HepG2 (cell line): Measurements from ENCODE around the gene SHFL. TPM values are rescaled to one million over a fixed set of nuclear protein-coding genes. Genes with fewer than 3 reads are reported as not detected.
A peak's percentile ranks its signal among the peaks of the same experiment; 100 is the strongest.

Source experiments
- AGO1 ChIP-seq: fragments of 200-400 bp; formaldehyde crosslinking; IDR thresholded peaks from 2 replicates; pipeline ENCODE4 v1.6.1; 2017; ENCODE audit warnings: mild to moderate bottlenecking, low read depth, low read length, moderate library complexity; ENCODE audit not compliant: poor library complexity, severe bottlenecking
- ARNT2 ChIP-seq: sonication (generic); formaldehyde crosslinking; IDR thresholded peaks from 2 replicates; pipeline ENCODE4 v1.8.0; 2022; ENCODE audit warnings: mild to moderate bottlenecking, low read depth, missing genetic modification reagents, moderate library complexity
- CCDC6 ChIP-seq: sonication (generic); formaldehyde crosslinking; IDR thresholded peaks from 2 replicates; pipeline ENCODE4 v1.8.1; 2022; ENCODE audit warnings: mild to moderate bottlenecking, missing genetic modification reagents, moderate library complexity
- ELF4 ChIP-seq: sonication (generic); formaldehyde crosslinking; IDR thresholded peaks from 2 replicates; pipeline ENCODE4 v1.5.0; 2020; ENCODE audit warnings: missing genetic modification reagents, mild to moderate bottlenecking, moderate library complexity, borderline replicate concordance
- FOSL2 ChIP-seq: sonication (generic); formaldehyde crosslinking; IDR thresholded peaks from 2 replicates; pipeline ENCODE4 v1.4.0; 2020; ENCODE audit warnings: missing genetic modification reagents
- FOXK2 ChIP-seq: fragments of 450-650 bp; IDR thresholded peaks from 2 replicates; pipeline ENCODE4 v1.6.1; 2016
- HHEX ChIP-seq: IDR thresholded peaks from 2 replicates; pipeline ENCODE4 v1.6.1; 2016; ENCODE audit warnings: control low read depth
- HNRNPK ChIP-seq: fragments of 200-400 bp; formaldehyde crosslinking; IDR thresholded peaks from 2 replicates; pipeline ENCODE4 v1.6.1; 2018; ENCODE audit warnings: low read length, low read depth, moderate library complexity, mild to moderate bottlenecking; ENCODE audit not compliant: poor library complexity, severe bottlenecking
- IRF2 ChIP-seq: IDR thresholded peaks from 2 replicates; pipeline ENCODE4 v1.6.1; 2018; ENCODE audit warnings: missing genetic modification reagents, missing compliant biosample characterization
- JUNB ChIP-seq: sonication (generic); formaldehyde crosslinking; IDR thresholded peaks from 2 replicates; pipeline ENCODE4 v1.8.0; 2022; ENCODE audit warnings: missing genetic modification reagents, mild to moderate bottlenecking, borderline replicate concordance
- KLF16 ChIP-seq, 2 experiments: sonication (generic) in 1 of 2; formaldehyde crosslinking in 1 of 2; IDR thresholded peaks; 2 replicates each; pipeline versions ENCODE4 v1.6.1 to v1.8.0; 2016 to 2023; ENCODE audit warnings: missing genetic modification reagents in 2 of 2, missing compliant biosample characterization in 1 of 2
- MTA1 ChIP-seq: sonication (generic); formaldehyde crosslinking; IDR thresholded peaks from 2 replicates; pipeline ENCODE4 v1.4.0; 2020; ENCODE audit warnings: missing genetic modification reagents, mild to moderate bottlenecking, borderline replicate concordance
- NKX3-1 ChIP-seq: sonication (generic); formaldehyde crosslinking; IDR thresholded peaks from 2 replicates; pipeline ENCODE4 v1.5.0; 2020; ENCODE audit warnings: missing genetic modification reagents
- POLR2G ChIP-seq: fragments of 200-400 bp; formaldehyde crosslinking; IDR thresholded peaks from 2 replicates; pipeline ENCODE4 v1.6.1; 2018; ENCODE audit warnings: mild to moderate bottlenecking, low read depth, low read length, moderate library complexity
- PRMT3 ChIP-seq: sonication (generic); formaldehyde crosslinking; IDR thresholded peaks from 2 replicates; pipeline ENCODE4 v1.8.1; 2022; ENCODE audit warnings: low read depth, mild to moderate bottlenecking, moderate library complexity, missing genetic modification reagents, borderline replicate concordance
- RFX1 ChIP-seq: fragments of 450-650 bp; IDR thresholded peaks from 2 replicates; pipeline ENCODE4 v1.6.1; 2017
- TSC22D2 ChIP-seq: sonication (generic); formaldehyde crosslinking; IDR thresholded peaks from 2 replicates; pipeline ENCODE4 v1.5.1; 2020; ENCODE audit warnings: missing genetic modification reagents, mild to moderate bottlenecking, borderline replicate concordance
- ZFP90 ChIP-seq: sonication (generic); formaldehyde crosslinking; IDR thresholded peaks from 2 replicates; pipeline ENCODE4 v1.8.0; 2022; ENCODE audit warnings: missing genetic modification reagents, mild to moderate bottlenecking, inconsistent platforms, borderline replicate concordance
- ZKSCAN8 ChIP-seq: IDR thresholded peaks from 2 replicates; pipeline ENCODE4 v1.6.1; 2016; ENCODE audit warnings: borderline replicate concordance, missing genetic modification reagents, missing compliant biosample characterization
- ZNF329 ChIP-seq: sonication (generic); formaldehyde crosslinking; IDR thresholded peaks from 2 replicates; pipeline ENCODE4 v1.9.0; 2021; ENCODE audit warnings: low read depth, mild to moderate bottlenecking, missing genetic modification reagents
- ZNF496 ChIP-seq: sonication (generic); formaldehyde crosslinking; IDR thresholded peaks from 2 replicates; pipeline ENCODE4 v1.8.1; 2023; ENCODE audit warnings: mild to moderate bottlenecking, moderate library complexity, missing genetic modification reagents; ENCODE audit not compliant: insufficient replicate concordance
- ZNF672 ChIP-seq: sonication (generic); formaldehyde crosslinking; IDR thresholded peaks from 2 replicates; pipeline ENCODE4 v1.8.1; 2022; ENCODE audit warnings: missing genetic modification reagents
- ZNF737 ChIP-seq: sonication (generic); formaldehyde crosslinking; IDR thresholded peaks from 2 replicates; pipeline ENCODE4 v1.5.0; 2020; ENCODE audit warnings: missing genetic modification reagents, mild to moderate bottlenecking, borderline replicate concordance
- polyA plus RNA-seq, 8 experiments: library from polyadenylated mRNA; depleted of rRNA in 3 of 8; stranded (reverse) in 7 of 8; unstranded in 1 of 8; fragments of >200 nt; fragmentation: Illumina TruSeq in 4 of 8; extraction: Trizol in 4 of 8; gene quantifications; 2 replicates each; pipeline versions ENCODE4 v1.2.1 to v1.2.3, GENCODE V29; 2011 to 2016; ENCODE audit warnings: low read depth in 4 of 8, missing spikeins in 1 of 8, mixed read lengths in 1 of 8; ENCODE audit not compliant: insufficient read depth in 1 of 8
- total RNA-seq, 5 experiments: library from RNA; depleted of rRNA; stranded (reverse); fragments of >200 nt; fragmentation: Illumina TruSeq; extraction: Trizol; gene quantifications; 2 replicates each; pipeline ENCODE4 v1.2.3, GENCODE V29; 2016; ENCODE audit warnings: low read depth in 1 of 5
- TF ChIP-seq, protein P1 (sequence below): sonication (generic); formaldehyde crosslinking; conservative IDR thresholded peaks from 2 replicates; pipeline ENCODE4 v1.8.1; 2023; ENCODE audit warnings: missing genetic modification reagents
- TF ChIP-seq, protein P2 (sequence below): sonication (generic); formaldehyde crosslinking; conservative IDR thresholded peaks from 2 replicates; pipeline ENCODE4 v1.5.0; 2020; ENCODE audit warnings: missing genetic modification reagents
- TF ChIP-seq, protein P3 (sequence below): sonication (generic); formaldehyde crosslinking; IDR thresholded peaks from 2 replicates; pipeline ENCODE4 v1.4.0; 2020; ENCODE audit warnings: mild to moderate bottlenecking, missing genetic modification reagents
- TF ChIP-seq, protein P4 (sequence below): sonication (generic); formaldehyde crosslinking; IDR thresholded peaks from 2 replicates; pipeline ENCODE4 v1.4.0; 2020; ENCODE audit warnings: missing genetic modification reagents, borderline replicate concordance

SHFL gene
- total and polyA plus RNA-seq, 2 of the 13 experiments (the other 11 are each of a cell fraction or from before 2014, with no cell fraction given), result 12.3 to 36.4 TPM

DNA sequence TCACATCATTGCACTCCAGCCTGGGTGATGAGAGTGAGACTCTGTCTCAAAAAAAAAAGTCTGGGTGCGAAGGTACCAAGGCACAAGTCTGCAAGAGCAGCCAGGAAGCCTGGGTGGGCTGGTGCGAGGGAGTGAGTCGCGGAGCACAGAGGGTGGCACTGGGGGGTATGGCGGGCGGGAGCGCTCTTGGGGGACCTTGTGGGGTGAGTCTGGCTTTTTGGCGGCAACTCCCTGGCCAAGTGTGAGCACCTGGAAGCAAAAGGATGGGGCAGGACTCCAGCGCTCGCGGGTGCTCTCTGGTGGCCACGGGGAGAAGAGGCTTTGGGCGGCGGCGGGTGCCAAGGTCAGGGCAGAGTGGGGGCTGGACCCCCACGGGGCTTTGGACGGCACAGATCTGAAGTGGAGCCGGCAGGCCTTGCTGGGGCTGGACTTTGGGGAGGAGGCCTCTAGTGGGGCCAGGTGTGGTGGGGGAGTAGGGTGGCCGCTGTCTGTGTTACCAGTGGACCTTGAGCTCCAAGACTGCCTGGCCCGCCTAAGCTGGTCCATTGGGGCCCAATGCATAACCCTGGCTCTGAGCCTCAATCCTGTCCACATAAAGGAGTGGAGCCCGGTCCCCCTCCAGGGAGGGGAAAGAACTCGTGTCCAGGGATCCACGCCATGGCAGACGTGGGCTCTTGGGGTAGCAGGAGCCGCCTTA lies 26.9 kb downstream of the SHFL start (continued):
- TF ChIP-seq CCDC6 (peak; percentile 28; the same call in 1 of the 2 replicates), FOSL2 (CRISPR knock-in tag) (peak; percentile 14; the same call in 1 of the 2 replicates), KLF16 (CRISPR knock-in tag; IDR thresholded peaks at IDR 0.05) (peak in 1 of 2 experiments; percentile 63; a peak in 2 of 4 replicates), ELF4 (CRISPR knock-in tag) (no peak), ARNT2 (CRISPR knock-in tag) (no peak), ZNF329 (CRISPR knock-in tag) (no peak), RFX1 (no peak), HNRNPK (peak; percentile 63), TSC22D2 (no peak), MTA1 (CRISPR knock-in tag) (peak; percentile 18; the same call in 1 of the 2 replicates), HHEX (CRISPR knock-in tag) (no peak), ZNF672 (CRISPR knock-in tag) (no peak), POLR2G (peak; percentile 60), ZNF737 (CRISPR knock-in tag) (no peak), ZFP90 (no peak; the same call in 1 of the 2 replicates), ZNF496 (CRISPR knock-in tag) (no peak), NKX3-1 (CRISPR knock-in tag) (no peak), ZKSCAN8 (CRISPR knock-in tag) (no peak), IRF2 (CRISPR knock-in tag) (no peak), JUNB (CRISPR knock-in tag) (no peak), PRMT3 (peak; percentile 20; the same call in 1 of the 2 replicates), AGO1 (no peak), FOXK2 (no peak)
- TF ChIP-seq, protein P1, sequence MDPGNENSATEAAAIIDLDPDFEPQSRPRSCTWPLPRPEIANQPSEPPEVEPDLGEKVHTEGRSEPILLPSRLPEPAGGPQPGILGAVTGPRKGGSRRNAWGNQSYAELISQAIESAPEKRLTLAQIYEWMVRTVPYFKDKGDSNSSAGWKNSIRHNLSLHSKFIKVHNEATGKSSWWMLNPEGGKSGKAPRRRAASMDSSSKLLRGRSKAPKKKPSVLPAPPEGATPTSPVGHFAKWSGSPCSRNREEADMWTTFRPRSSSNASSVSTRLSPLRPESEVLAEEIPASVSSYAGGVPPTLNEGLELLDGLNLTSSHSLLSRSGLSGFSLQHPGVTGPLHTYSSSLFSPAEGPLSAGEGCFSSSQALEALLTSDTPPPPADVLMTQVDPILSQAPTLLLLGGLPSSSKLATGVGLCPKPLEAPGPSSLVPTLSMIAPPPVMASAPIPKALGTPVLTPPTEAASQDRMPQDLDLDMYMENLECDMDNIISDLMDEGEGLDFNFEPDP, result no peak
- TF ChIP-seq, protein P2, sequence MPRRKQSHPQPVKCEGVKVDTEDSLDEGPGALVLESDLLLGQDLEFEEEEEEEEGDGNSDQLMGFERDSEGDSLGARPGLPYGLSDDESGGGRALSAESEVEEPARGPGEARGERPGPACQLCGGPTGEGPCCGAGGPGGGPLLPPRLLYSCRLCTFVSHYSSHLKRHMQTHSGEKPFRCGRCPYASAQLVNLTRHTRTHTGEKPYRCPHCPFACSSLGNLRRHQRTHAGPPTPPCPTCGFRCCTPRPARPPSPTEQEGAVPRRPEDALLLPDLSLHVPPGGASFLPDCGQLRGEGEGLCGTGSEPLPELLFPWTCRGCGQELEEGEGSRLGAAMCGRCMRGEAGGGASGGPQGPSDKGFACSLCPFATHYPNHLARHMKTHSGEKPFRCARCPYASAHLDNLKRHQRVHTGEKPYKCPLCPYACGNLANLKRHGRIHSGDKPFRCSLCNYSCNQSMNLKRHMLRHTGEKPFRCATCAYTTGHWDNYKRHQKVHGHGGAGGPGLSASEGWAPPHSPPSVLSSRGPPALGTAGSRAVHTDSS, result no peak
- TF ChIP-seq, protein P3, sequence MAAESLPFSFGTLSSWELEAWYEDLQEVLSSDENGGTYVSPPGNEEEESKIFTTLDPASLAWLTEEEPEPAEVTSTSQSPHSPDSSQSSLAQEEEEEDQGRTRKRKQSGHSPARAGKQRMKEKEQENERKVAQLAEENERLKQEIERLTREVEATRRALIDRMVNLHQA (CRISPR knock-in tag), result no peak
- TF ChIP-seq, protein P4, sequence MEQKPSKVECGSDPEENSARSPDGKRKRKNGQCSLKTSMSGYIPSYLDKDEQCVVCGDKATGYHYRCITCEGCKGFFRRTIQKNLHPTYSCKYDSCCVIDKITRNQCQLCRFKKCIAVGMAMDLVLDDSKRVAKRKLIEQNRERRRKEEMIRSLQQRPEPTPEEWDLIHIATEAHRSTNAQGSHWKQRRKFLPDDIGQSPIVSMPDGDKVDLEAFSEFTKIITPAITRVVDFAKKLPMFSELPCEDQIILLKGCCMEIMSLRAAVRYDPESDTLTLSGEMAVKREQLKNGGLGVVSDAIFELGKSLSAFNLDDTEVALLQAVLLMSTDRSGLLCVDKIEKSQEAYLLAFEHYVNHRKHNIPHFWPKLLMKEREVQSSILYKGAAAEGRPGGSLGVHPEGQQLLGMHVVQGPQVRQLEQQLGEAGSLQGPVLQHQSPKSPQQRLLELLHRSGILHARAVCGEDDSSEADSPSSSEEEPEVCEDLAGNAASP, result no peak
